K562 (cell line): ENCODE results near the gene ISYNA1. TPM values are rescaled to one million over a fixed set of nuclear protein-coding genes. Genes with fewer than 3 reads are reported as not detected.

Experiments used
- ATF7 ChIP-seq: fragments of 450-650 bp; IDR thresholded peaks from 2 replicates; pipeline ENCODE4 v1.7.1; 2014; ENCODE audit warnings: mild to moderate bottlenecking, moderate library complexity
- HMG20A ChIP-seq: fragments of 450-650 bp; formaldehyde crosslinking; conservative IDR thresholded peaks from 2 replicates; pipeline ENCODE4 v1.4.0; 2020; ENCODE audit warnings: mild to moderate bottlenecking, mixed read lengths
- MEF2D ChIP-seq: conservative IDR thresholded peaks from 2 replicates; pipeline ENCODE4 v1.6.1; 2016; ENCODE audit warnings: low read depth, missing genetic modification characterization, missing compliant biosample characterization
- NFYB ChIP-seq: IDR thresholded peaks from 2 replicates; pipeline ENCODE4 v1.6.1; 2011; ENCODE audit warnings: mild to moderate bottlenecking, moderate library complexity; ENCODE audit not compliant: insufficient read length; ENCODE audit errors: extremely low read depth
- PHF8 ChIP-seq: fragments of 200-600 bp; sonication (generic); IDR thresholded peaks from 2 replicates; pipeline ENCODE4 v1.6.1; 2012; ENCODE audit warnings: mixed run types, mild to moderate bottlenecking, inconsistent platforms, low read length, moderate library complexity, borderline replicate concordance
- SLC30A9 ChIP-seq: fragments of 250-450 bp; sonication (Bioruptor Pico); IDR thresholded peaks from 2 replicates; pipeline ENCODE4 v1.8.0; 2022; ENCODE audit warnings: mild to moderate bottlenecking, moderate library complexity
- ZBTB7A ChIP-seq: IDR thresholded peaks from 2 replicates; pipeline ENCODE4 v1.6.1; 2011; ENCODE audit warnings: low read depth, mild to moderate bottlenecking, low read length, moderate library complexity, borderline replicate concordance; ENCODE audit not compliant: control insufficient read depth
- ZC3H11A ChIP-seq: IDR thresholded peaks from 2 replicates; pipeline ENCODE4 v1.6.1; 2012; ENCODE audit warnings: low read depth, low read length, improper control_type of control experiment
- ZKSCAN8 ChIP-seq: fragments of 200-800 bp; sonication (Bioruptor generic); IDR thresholded peaks from 2 replicates; pipeline ENCODE4 v1.6.1; 2016; ENCODE audit warnings: missing genetic modification characterization, missing compliant biosample characterization
- ZNF384 ChIP-seq: IDR thresholded peaks from 2 replicates; pipeline ENCODE4 v1.6.1; 2012; ENCODE audit warnings: low read depth, low read length, improper control_type of control experiment
- ZNF830 ChIP-seq: fragments of 250-450 bp; sonication (Bioruptor Pico); IDR thresholded peaks from 2 replicates; pipeline ENCODE4 v1.5.0; 2021; ENCODE audit warnings: mild to moderate bottlenecking
- polyA plus RNA-seq, 8 experiments: library from polyadenylated mRNA; depleted of rRNA in 4 of 8; stranded (reverse) in 5 of 8; unstranded in 3 of 8; fragments of >200 nt; fragmentation: Nextera tagmentation in 2 of 8; fragmentation: Illumina TruSeq in 1 of 8; extraction: Ambion mirVana in 2 of 8; extraction: Trizol in 1 of 8; gene quantifications; 2 replicates each; pipeline versions ENCODE4 v1.2.1 to v1.2.3, GENCODE V29; 2011 to 2014; ENCODE audit warnings: inconsistent platforms in 1 of 8, missing spikeins in 1 of 8
- total RNA-seq, 7 experiments: library from RNA; depleted of rRNA in 6 of 7; stranded (reverse); fragments of >200 nt in 6 of 7; fragmentation: Illumina TruSeq in 2 of 7; extraction: Trizol in 2 of 7; gene quantifications; 2 replicates each; pipeline versions ENCODE4 v1.2.1 to v1.2.3, GENCODE V29; 2011 to 2021; ENCODE audit warnings: low replicate concordance in 1 of 7
- TF ChIP-seq, protein P1 (sequence below): fragments of 450-650 bp; IDR thresholded peaks from 2 replicates; pipeline ENCODE4 v1.6.1; 2017; ENCODE audit warnings: antibody characterized with exemption, mild to moderate bottlenecking
- TF ChIP-seq, protein P2 (sequence below): fragments of 250-450 bp; sonication (Bioruptor Pico); IDR thresholded peaks from 2 replicates; pipeline ENCODE4 v1.8.0; 2022; ENCODE audit warnings: moderate library complexity, mild to moderate bottlenecking, inconsistent platforms
- TF ChIP-seq, protein P3 (sequence below): fragments of 450-650 bp; IDR thresholded peaks from 2 replicates; pipeline ENCODE4 v1.6.1; 2016; ENCODE audit warnings: mild to moderate bottlenecking
- TF ChIP-seq, protein P4 (sequence below): fragments of 450-650 bp; IDR thresholded peaks from 2 replicates; pipeline ENCODE4 v1.6.1; 2017; ENCODE audit warnings: antibody characterized with exemption

ISYNA1 gene
- total and polyA plus RNA-seq, 9 of the 15 experiments (the other 6 are each of a cell fraction or from before 2014, with no cell fraction given) = 21.8 to 460 (median 93.2) TPM

DNA sequence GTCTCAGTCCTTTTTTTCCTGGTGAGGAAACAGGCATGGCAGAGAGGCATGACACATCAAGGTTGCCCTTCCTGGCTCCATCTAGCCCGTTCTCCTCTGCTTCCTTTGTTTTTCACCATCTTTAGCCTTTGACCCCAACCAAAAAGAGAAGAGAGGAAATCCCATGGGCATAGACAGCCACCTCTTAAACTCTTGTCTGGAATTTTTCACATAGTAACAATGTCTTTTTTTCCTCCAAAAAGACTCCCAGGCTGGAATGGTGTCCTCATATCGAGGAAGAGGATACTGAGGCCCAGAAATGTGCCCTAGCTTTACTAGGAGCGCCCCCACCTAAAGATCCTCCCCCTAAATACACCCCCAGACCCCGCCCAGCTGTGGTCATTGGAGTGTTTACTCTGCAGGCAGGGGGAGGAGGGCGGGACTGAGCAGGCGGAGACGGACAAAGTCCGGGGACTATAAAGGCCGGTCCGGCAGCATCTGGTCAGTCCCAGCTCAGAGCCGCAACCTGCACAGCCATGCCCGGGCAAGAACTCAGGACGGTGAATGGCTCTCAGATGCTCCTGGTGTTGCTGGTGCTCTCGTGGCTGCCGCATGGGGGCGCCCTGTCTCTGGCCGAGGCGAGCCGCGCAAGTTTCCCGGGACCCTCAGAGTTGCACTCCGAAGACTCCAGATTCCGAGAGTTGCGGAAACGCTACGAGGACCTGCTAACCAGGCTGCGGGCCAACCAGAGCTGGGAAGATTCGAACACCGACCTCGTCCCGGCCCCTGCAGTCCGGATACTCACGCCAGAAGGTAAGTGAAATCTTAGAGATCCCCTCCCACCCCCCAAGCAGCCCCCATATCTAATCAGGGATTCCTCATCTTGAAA, 52.0 kb downstream of the ISYNA1 start, which contains the start of gene GDF15 (continued):
- TF ChIP-seq, protein P1, sequence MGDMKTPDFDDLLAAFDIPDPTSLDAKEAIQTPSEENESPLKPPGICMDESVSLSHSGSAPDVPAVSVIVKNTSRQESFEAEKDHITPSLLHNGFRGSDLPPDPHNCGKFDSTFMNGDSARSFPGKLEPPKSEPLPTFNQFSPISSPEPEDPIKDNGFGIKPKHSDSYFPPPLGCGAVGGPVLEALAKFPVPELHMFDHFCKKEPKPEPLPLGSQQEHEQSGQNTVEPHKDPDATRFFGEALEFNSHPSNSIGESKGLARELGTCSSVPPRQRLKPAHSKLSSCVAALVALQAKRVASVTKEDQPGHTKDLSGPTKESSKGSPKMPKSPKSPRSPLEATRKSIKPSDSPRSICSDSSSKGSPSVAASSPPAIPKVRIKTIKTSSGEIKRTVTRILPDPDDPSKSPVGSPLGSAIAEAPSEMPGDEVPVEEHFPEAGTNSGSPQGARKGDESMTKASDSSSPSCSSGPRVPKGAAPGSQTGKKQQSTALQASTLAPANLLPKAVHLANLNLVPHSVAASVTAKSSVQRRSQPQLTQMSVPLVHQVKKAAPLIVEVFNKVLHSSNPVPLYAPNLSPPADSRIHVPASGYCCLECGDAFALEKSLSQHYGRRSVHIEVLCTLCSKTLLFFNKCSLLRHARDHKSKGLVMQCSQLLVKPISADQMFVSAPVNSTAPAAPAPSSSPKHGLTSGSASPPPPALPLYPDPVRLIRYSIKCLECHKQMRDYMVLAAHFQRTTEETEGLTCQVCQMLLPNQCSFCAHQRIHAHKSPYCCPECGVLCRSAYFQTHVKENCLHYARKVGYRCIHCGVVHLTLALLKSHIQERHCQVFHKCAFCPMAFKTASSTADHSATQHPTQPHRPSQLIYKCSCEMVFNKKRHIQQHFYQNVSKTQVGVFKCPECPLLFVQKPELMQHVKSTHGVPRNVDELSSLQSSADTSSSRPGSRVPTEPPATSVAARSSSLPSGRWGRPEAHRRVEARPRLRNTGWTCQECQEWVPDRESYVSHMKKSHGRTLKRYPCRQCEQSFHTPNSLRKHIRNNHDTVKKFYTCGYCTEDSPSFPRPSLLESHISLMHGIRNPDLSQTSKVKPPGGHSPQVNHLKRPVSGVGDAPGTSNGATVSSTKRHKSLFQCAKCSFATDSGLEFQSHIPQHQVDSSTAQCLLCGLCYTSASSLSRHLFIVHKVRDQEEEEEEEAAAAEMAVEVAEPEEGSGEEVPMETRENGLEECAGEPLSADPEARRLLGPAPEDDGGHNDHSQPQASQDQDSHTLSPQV = no peak; the same call in none of the 2 replicates
- TF ChIP-seq MEF2D (tag) (0 out of 2 replicates have a peak, but pooled peaks have one; percentile 2), ATF7 (peak; percentile 84), ZKSCAN8 (CRISPR knock-in tag) (peak; percentile 52; the same call in 1 of the 2 replicates), ZBTB7A (peak; percentile 97), SLC30A9 (CRISPR knock-in tag) (no peak), ZNF384 (peak; percentile 66; the same call in 1 of the 2 replicates), PHF8 (peak; percentile 67; the same call in 1 of the 2 replicates), HMG20A (no peak), NFYB (no peak), ZNF830 (no peak), ZC3H11A (peak; percentile 25; the same call in 1 of the 2 replicates)
- TF ChIP-seq, protein P2, sequence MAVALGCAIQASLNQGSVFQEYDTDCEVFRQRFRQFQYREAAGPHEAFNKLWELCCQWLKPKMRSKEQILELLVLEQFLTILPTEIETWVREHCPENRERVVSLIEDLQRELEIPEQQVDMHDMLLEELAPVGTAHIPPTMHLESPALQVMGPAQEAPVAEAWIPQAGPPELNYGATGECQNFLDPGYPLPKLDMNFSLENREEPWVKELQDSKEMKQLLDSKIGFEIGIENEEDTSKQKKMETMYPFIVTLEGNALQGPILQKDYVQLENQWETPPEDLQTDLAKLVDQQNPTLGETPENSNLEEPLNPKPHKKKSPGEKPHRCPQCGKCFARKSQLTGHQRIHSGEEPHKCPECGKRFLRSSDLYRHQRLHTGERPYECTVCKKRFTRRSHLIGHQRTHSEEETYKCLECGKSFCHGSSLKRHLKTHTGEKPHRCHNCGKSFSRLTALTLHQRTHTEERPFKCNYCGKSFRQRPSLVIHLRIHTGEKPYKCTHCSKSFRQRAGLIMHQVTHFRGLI (CRISPR knock-in tag) = no peak
- TF ChIP-seq, protein P3, sequence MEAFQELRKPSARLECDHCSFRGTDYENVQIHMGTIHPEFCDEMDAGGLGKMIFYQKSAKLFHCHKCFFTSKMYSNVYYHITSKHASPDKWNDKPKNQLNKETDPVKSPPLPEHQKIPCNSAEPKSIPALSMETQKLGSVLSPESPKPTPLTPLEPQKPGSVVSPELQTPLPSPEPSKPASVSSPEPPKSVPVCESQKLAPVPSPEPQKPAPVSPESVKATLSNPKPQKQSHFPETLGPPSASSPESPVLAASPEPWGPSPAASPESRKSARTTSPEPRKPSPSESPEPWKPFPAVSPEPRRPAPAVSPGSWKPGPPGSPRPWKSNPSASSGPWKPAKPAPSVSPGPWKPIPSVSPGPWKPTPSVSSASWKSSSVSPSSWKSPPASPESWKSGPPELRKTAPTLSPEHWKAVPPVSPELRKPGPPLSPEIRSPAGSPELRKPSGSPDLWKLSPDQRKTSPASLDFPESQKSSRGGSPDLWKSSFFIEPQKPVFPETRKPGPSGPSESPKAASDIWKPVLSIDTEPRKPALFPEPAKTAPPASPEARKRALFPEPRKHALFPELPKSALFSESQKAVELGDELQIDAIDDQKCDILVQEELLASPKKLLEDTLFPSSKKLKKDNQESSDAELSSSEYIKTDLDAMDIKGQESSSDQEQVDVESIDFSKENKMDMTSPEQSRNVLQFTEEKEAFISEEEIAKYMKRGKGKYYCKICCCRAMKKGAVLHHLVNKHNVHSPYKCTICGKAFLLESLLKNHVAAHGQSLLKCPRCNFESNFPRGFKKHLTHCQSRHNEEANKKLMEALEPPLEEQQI = no peak
- TF ChIP-seq, protein P4, sequence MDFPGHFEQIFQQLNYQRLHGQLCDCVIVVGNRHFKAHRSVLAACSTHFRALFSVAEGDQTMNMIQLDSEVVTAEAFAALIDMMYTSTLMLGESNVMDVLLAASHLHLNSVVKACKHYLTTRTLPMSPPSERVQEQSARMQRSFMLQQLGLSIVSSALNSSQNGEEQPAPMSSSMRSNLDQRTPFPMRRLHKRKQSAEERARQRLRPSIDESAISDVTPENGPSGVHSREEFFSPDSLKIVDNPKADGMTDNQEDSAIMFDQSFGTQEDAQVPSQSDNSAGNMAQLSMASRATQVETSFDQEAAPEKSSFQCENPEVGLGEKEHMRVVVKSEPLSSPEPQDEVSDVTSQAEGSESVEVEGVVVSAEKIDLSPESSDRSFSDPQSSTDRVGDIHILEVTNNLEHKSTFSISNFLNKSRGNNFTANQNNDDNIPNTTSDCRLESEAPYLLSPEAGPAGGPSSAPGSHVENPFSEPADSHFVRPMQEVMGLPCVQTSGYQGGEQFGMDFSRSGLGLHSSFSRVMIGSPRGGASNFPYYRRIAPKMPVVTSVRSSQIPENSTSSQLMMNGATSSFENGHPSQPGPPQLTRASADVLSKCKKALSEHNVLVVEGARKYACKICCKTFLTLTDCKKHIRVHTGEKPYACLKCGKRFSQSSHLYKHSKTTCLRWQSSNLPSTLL = no peak
